Fibroblast of mammary gland (primary cell): ENCODE data around the gene GORASP1.
"Not testable (repeated sequence)": the region's sequence is repeated elsewhere in the genome, so short reads cannot be mapped to it uniquely, and the experiment has no call there.

Experiments
- DNase-seq: peaks from one replicate; pipeline ENCODE4 v3.0.0-alpha.2; 2010; ENCODE audit warnings: low read depth
- H3K4me3 ChIP-seq: 2 replicates; pipeline ENCODE4 v1.5.1; 2011; ENCODE audit warnings: low read depth, mild to moderate bottlenecking, low read length, moderate library complexity; ENCODE audit not compliant: control insufficient read depth
- CTCF ChIP-seq: conservative IDR thresholded peaks from 2 replicates; pipeline ENCODE4 v1.5.1; 2011; ENCODE audit warnings: low read depth, low read length, inconsistent platforms; ENCODE audit not compliant: control insufficient read depth, insufficient read depth

Gene GORASP1

DNA sequence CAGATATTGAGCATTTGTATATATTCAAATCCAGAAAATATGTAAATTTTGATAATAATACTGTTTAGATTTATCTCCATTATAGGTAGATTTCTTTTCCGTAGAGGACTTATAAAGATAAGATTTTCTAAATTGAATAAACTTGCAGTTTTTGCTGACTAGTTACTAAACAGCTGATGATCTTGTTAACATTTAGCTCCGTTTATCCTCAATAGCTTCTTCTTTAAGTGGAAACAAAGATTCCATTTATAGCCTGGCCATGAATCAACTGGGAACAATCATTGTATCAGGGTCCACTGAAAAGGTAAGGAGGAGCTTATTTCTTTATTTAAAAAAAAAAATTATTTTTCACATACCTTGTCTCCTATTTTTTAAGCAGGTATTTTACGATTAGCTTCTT is 38.9 kb downstream of the GORASP1 start:
- TF ChIP-seq CTCF: no peak
- no peak overlapping the region for H3K4me3 ChIP-seq
- no peak for DNase-seq

DNA sequence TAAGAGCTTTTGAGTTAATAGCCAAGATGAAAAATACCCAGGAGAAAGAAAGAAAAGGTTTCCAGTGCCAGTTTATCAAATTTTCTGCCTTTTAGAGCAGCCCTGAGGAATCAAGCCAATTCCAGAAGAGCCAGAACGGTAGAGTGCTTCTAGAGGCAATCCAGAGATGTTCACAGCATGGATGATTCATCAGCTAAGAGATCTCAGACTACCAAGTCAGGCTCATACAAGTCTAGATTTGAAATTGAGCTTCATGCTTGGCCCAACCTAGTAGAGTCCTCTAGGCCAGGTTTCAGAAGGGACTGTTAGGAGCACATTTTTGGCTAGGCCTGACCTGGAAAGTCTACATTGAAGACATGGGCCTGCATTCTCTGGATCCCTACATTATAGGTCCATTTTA is 40.1 kb downstream of the GORASP1 start:
- no peak overlapping the region for H3K4me3 ChIP-seq
- TF ChIP-seq CTCF: no peak
- peak; percentile 20 for DNase-seq

GRCh38 chr3:39065197-39065596 is 42.2 kb downstream of the GORASP1 start:
- peak; percentile 31 for DNase-seq
- peak; percentile 49 for TF ChIP-seq CTCF
- no peak overlapping the region for H3K4me3 ChIP-seq

DNA sequence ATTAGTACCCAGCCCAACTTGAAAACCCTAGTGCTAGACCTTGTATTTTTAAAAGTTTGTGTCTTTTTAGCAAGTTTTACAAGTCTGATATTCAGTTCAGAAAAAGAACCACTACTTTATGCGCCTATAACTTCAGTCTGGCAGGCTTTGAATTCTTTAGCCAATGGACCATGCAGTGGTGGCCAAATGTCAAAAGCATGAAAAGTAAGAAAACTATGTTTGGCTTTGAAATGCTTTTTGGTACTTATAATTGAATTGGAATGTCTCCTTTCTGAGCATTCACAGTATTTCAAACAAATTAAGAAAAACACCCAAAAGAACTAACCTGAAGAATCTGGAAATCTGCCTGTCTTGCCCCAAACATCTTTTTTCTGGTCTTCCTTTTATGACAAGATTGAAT is 42.8 kb downstream of the GORASP1 start:
- H3K4me3 ChIP-seq: no peak overlapping the region
- DNase-seq: peak; percentile 6
- TF ChIP-seq CTCF: no peak

- no peak for TF ChIP-seq CTCF
- H3K4me3 ChIP-seq: no peak overlapping the region
- DNase-seq: no peak
Measured at GRCh38 chr3:39063143-39063542, 44.3 kb downstream of the GORASP1 start.

GRCh38 chr3:39062180-39062579 is 45.2 kb downstream of the GORASP1 start:
- no peak for TF ChIP-seq CTCF
- no peak for DNase-seq
- no peak overlapping the region for H3K4me3 ChIP-seq

GRCh38 chr3:39061228-39061627 is 46.2 kb downstream of the GORASP1 start:
- DNase-seq, H3K4me3 ChIP-seq: not testable (repeated sequence)

DNA sequence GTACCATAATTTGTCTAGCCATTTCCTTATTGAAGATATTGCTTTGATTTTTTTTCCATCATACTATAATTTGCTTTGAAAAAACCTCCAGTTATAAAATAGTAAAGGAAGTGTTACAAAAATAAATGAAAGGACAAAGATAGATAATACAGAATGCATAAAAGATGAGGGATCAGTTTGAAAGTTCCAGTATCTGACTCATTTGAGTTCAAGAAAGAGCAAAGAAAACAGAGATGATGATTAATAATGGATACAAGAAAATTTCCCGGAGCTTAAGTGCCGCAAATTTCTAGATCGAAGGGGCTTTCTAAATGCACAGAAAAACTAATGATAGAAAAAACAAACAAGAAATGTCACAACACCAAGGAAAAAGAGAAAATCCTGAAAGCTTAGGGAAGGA is 51.3 kb downstream of the GORASP1 start:
- DNase-seq: no peak
- no peak for TF ChIP-seq CTCF
- no peak overlapping the region for H3K4me3 ChIP-seq
